ENCODE results near the gene CDH11.
A peak's percentile ranks its signal among the peaks of the same experiment; 100 is the strongest.

The CDH11 gene

GRCh38 chr16:64962786-64963185 is 159.1 kb downstream of the CDH11 start:
- peaks cover 10% of the 10 kb centered on the region for H3K36me3 ChIP-seq (replicated peaks)
- TF ChIP-seq, protein P1, sequence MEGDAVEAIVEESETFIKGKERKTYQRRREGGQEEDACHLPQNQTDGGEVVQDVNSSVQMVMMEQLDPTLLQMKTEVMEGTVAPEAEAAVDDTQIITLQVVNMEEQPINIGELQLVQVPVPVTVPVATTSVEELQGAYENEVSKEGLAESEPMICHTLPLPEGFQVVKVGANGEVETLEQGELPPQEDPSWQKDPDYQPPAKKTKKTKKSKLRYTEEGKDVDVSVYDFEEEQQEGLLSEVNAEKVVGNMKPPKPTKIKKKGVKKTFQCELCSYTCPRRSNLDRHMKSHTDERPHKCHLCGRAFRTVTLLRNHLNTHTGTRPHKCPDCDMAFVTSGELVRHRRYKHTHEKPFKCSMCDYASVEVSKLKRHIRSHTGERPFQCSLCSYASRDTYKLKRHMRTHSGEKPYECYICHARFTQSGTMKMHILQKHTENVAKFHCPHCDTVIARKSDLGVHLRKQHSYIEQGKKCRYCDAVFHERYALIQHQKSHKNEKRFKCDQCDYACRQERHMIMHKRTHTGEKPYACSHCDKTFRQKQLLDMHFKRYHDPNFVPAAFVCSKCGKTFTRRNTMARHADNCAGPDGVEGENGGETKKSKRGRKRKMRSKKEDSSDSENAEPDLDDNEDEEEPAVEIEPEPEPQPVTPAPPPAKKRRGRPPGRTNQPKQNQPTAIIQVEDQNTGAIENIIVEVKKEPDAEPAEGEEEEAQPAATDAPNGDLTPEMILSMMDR (IDR thresholded peaks at IDR 0.05; ENCODE audit: low read depth, low read length, missing control alignments) = no peak

GRCh38 chr16:64957246-64957645 is 164.6 kb downstream of the CDH11 start:
- no peaks in the 10 kb centered on the region for H3K36me3 ChIP-seq (replicated peaks)
- in situ Hi-C loops (cut with HindIII; ENCODE audit: low pct_ligation_motif_present, low sequenced_read_pairs) = no loop called here
- H3K27me3 ChIP-seq (replicated peaks) = no peaks in the 10 kb centered on the region
- no peak for DNase-seq
- H3K4me3 ChIP-seq (ENCODE audit: low read depth, low read length) = no peak overlapping the region
- TF ChIP-seq, protein P1 (IDR thresholded peaks at IDR 0.05; ENCODE audit: low read depth, low read length, missing control alignments) = no peak
- H3K27ac ChIP-seq = no peak overlapping the region

More at GRCh38 chr16:64962786-64963185, 159.1 kb downstream of the CDH11 start:
- Histone ChIP-seq H3K27me3 (replicated peaks) (no peaks in the 10 kb centered on the region), H3K27ac (peak overlapping the region; percentile 60), H3K4me3 (ENCODE audit: low read depth, low read length) (no peak overlapping the region)
- in situ Hi-C loops (cut with HindIII; ENCODE audit: low pct_ligation_motif_present, low sequenced_read_pairs) = no loop called here
- DNase-seq = no peak

DNA sequence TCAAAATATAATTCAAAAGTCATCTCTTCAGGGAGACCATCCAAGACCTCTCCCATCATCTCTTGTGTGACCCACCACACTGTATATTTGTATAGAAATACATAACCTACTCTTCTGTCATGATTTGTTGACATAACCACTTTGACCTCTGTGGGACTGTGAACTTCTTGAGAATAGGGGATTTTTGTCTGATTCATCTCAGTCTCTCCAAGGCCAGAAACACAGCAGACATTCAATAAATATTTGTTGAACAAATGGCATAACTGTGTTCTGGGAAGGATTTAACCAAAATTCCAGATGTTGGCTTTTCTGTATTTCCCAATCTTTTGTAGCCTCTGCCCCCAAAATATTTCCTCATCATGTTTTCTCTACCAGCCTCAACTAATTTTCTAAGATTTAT is 169.7 kb downstream of the CDH11 start:
- TF ChIP-seq, protein P1 (IDR thresholded peaks at IDR 0.05; ENCODE audit: low read depth, low read length, missing control alignments) = no peak
- DNase-seq = peak; percentile 85
- Histone ChIP-seq H3K36me3 (replicated peaks) (peaks cover 19% of the 10 kb centered on the region), H3K27ac (peak overlapping the region; percentile 93), H3K4me3 (ENCODE audit: low read depth, low read length) (no peak overlapping the region), H3K27me3 (replicated peaks) (no peaks in the 10 kb centered on the region)
- in situ Hi-C loops (cut with HindIII; ENCODE audit: low pct_ligation_motif_present, low sequenced_read_pairs) = no loop called here

- TF ChIP-seq, protein P1 (IDR thresholded peaks at IDR 0.05; ENCODE audit: low read depth, low read length, missing control alignments) = no peak
Observed at GRCh38 chr16:64951193-64951592, 170.7 kb downstream of the CDH11 start.

DNA sequence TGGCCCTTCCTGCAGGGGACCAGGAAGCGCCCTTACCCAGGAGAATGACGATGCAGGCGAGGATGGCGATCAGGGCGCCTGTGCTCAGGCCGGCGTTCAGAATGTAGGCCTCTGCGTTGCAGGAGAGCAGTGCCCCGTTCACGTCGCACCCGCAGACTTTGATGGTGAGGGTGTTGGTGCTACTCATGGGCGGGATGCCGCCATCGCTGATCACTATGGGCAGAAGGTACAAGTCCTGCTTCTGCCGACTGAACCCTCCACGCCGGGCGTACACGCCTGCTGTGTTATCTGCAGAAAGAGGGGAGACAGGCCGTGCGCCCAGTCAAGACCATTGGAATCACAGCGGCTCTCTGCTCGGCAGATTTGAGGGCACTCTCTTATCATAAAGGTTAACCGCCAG is 171.1 kb downstream of the CDH11 start:
- in situ Hi-C loops (cut with HindIII; ENCODE audit: low pct_ligation_motif_present, low sequenced_read_pairs) = no loop called here
- Histone ChIP-seq H3K36me3 (replicated peaks) (peaks cover 19% of the 10 kb centered on the region), H3K4me3 (ENCODE audit: low read depth, low read length) (no peak overlapping the region), H3K27ac (no peak overlapping the region), H3K27me3 (replicated peaks) (no peaks in the 10 kb centered on the region)
- no peak for DNase-seq
- TF ChIP-seq, protein P1 (IDR thresholded peaks at IDR 0.05; ENCODE audit: low read depth, low read length, missing control alignments) = no peak

More at GRCh38 chr16:64951193-64951592, 170.7 kb downstream of the CDH11 start:
- Histone ChIP-seq H3K27me3 (replicated peaks) (no peaks in the 10 kb centered on the region), H3K36me3 (replicated peaks) (peaks cover 19% of the 10 kb centered on the region), H3K27ac (peak overlapping the region; percentile 93), H3K4me3 (ENCODE audit: low read depth, low read length) (no peak overlapping the region)
- DNase-seq = no peak
- in situ Hi-C loops (cut with HindIII; ENCODE audit: low pct_ligation_motif_present, low sequenced_read_pairs) = no loop called here

DNA sequence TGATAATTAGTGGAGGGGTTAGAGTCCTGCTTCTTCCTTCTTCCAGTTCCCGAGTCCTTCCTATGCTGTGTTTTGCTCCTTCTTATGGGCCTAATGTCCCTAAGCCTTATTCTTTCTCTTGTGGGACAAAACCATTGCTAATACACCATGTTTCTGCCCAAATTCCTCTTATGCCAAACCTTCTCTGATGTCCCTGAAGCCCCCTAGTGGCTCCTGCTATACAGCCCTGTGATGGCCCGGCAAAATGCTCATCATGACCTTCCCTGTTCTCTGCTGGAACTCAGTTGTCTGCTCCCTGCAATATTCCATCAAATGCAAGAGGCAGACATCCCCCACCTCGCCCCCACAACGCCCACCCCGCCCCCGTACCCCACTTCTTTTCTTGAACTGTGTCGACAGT is 171.6 kb downstream of the CDH11 start:
- TF ChIP-seq, protein P1 (IDR thresholded peaks at IDR 0.05; ENCODE audit: low read depth, low read length, missing control alignments) = peak; percentile 54
- in situ Hi-C loops (cut with HindIII; ENCODE audit: low pct_ligation_motif_present, low sequenced_read_pairs) = no loop called here
- no peak overlapping the region for H3K4me3 ChIP-seq (ENCODE audit: low read depth, low read length)
- DNase-seq = no peak
- no peak overlapping the region for H3K27ac ChIP-seq
- H3K36me3 ChIP-seq (replicated peaks) = peaks cover 19% of the 10 kb centered on the region
- no peaks in the 10 kb centered on the region for H3K27me3 ChIP-seq (replicated peaks)
